Endodermal cell (in vitro differentiated cells): ENCODE results near the gene MUC13. TPM values are rescaled to one million over a fixed set of nuclear protein-coding genes. Genes with fewer than 3 reads are reported as not detected.

Experiments used
- DNase-seq: peaks from one replicate; pipeline ENCODE4 v3.0.0-alpha.2; 2017
- H3K27ac ChIP-seq: 2 replicates; pipeline ENCODE4 v1.5.1; 2013; ENCODE audit warnings: mild to moderate bottlenecking, low read depth, low read length, moderate library complexity
- H3K27me3 ChIP-seq: 2 replicates; pipeline ENCODE4 v1.6.1; 2013; ENCODE audit warnings: mild to moderate bottlenecking, low read length, moderate library complexity; ENCODE audit not compliant: insufficient read depth, control insufficient read depth, poor library complexity, severe bottlenecking
- H3K36me3 ChIP-seq: 2 replicates; pipeline ENCODE4 v1.7.0; 2013; ENCODE audit warnings: mild to moderate bottlenecking, low read length, moderate library complexity; ENCODE audit not compliant: control insufficient read depth, insufficient read depth
- H3K4me1 ChIP-seq: one replicate; pipeline ENCODE4 v1.7.0; 2013; ENCODE audit warnings: low read length; ENCODE audit not compliant: control insufficient read depth, insufficient read depth
- H3K4me3 ChIP-seq: 2 replicates; pipeline ENCODE4 v1.5.1; 2013; ENCODE audit warnings: mild to moderate bottlenecking, low read length, moderate library complexity
- H3K9ac ChIP-seq: 2 replicates; pipeline ENCODE4 v1.6.1; 2013; ENCODE audit warnings: mild to moderate bottlenecking, low read length, moderate library complexity; ENCODE audit not compliant: poor library complexity, severe bottlenecking; ENCODE audit errors: extremely low read depth
- H3K9me3 ChIP-seq: 2 replicates; pipeline ENCODE4 v1.6.1; 2013; ENCODE audit warnings: mild to moderate bottlenecking, low read length, moderate library complexity; ENCODE audit not compliant: control insufficient read depth
- H3K27ac Mint-ChIP-seq: 2 replicates; pipeline ENCODE4 v1.8.0; 2020; ENCODE audit warnings: mixed read lengths
- H3K27me3 Mint-ChIP-seq: 2 replicates; pipeline ENCODE4 v1.8.0; 2021; ENCODE audit warnings: mild to moderate bottlenecking, mixed read lengths; ENCODE audit not compliant: insufficient read depth
- H3K36me3 Mint-ChIP-seq: 2 replicates; pipeline ENCODE4 v1.8.0; 2020; ENCODE audit warnings: low read depth, mixed read lengths
- H3K4me1 Mint-ChIP-seq: 2 replicates; pipeline ENCODE4 v1.8.0; 2020; ENCODE audit warnings: mixed read lengths
- H3K4me3 Mint-ChIP-seq: 2 replicates; pipeline ENCODE4 v1.8.0; 2020; ENCODE audit warnings: mild to moderate bottlenecking, moderate library complexity, mixed read lengths
- H3K9me3 Mint-ChIP-seq: 2 replicates; pipeline ENCODE4 v1.8.0; 2020; ENCODE audit warnings: mild to moderate bottlenecking, mixed read lengths
- WGBS, 2 experiments: methylation state at CpG; one replicate each; pipeline versions ENCODE4 v1.1.5 to v1.1.7; 2013; ENCODE audit warnings: missing lambda C conversion rate in 2 of 2, mixed read lengths in 1 of 2; ENCODE audit not compliant: insufficient coverage in 1 of 2, insufficient read length in 1 of 2; 5-methylcytosine and 5-hydroxymethylcytosine counted together
- long read RNA-seq, 4 experiments: library from polyadenylated mRNA in 2 of 4; library from RNA in 1 of 4; library from capped mRNA in 1 of 4; stranded (forward) in 3 of 4; unstranded in 1 of 4; transcript quantifications; one replicate each; pipeline ENCODE4 v2.0.0, GENCODE V29; 2020 to 2021; ENCODE audit warnings: inconsistent platforms in 1 of 4
- polyA plus RNA-seq, 2 experiments: library from polyadenylated mRNA; stranded (reverse); fragments of 50-300 nt; gene quantifications; one replicate each; pipeline ENCODE4 v1.2.3, GENCODE V29; 2013
- total RNA-seq, 2 donors: library from RNA; stranded (reverse); fragmentation: NEBNext Ultra II Directional in 1 of 2; extraction: Animal tissue kit (Norgen Biotek cat#: 25700) in 1 of 2; gene quantifications; 2 replicates in 1 of 2; 3 replicates in 1 of 2; pipeline ENCODE4 v1.2.1, GENCODE V29; 2021
- TF ChIP-seq, protein P1 (sequence below): fragments of 200-600 bp; sonication (generic); conservative IDR thresholded peaks from 2 replicates; pipeline ENCODE4 v1.5.0; 2021; ENCODE audit warnings: antibody characterized with exemption, mild to moderate bottlenecking

Gene MUC13, protein sequence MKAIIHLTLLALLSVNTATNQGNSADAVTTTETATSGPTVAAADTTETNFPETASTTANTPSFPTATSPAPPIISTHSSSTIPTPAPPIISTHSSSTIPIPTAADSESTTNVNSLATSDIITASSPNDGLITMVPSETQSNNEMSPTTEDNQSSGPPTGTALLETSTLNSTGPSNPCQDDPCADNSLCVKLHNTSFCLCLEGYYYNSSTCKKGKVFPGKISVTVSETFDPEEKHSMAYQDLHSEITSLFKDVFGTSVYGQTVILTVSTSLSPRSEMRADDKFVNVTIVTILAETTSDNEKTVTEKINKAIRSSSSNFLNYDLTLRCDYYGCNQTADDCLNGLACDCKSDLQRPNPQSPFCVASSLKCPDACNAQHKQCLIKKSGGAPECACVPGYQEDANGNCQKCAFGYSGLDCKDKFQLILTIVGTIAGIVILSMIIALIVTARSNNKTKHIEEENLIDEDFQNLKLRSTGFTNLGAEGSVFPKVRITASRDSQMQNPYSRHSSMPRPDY
- total RNA-seq, result under 1 TPM in 1 of 2 donors, not detected in 1; 0.15 TPM
- not detected for polyA plus RNA-seq (2013, experiment 1 of 2)
- not detected for polyA plus RNA-seq (2013, experiment 2 of 2)
- long read RNA-seq, experiment 1, result 0 reads
- long read RNA-seq, experiment 2, result 0 reads
- long read RNA-seq, experiment 3, partial matches to known transcripts, result 2 of 2 reads
- long read RNA-seq, experiment 3, other reads (novel, unspliced or antisense), result 0 of 2 reads
- long read RNA-seq, experiment 4, result 0 reads

DNA sequence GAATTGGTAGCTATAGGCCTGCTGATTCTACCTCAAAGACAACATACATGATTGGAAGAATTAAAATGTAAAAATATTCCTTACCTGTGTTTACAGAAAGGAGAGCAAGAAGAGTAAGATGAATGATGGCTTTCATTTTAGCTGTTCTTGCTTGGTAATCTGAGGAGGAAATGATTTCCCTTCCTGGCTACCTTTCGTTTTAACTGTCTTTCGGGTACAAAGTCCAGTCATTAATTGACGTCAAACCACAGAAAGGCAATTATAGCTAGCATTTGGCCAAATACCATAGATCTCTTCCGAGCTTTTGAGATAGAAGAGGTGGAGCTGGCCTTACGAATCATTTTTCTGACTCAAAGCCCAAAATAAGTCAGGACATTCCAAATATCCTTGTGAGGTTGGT is at the start of gene MUC13:
MUC13 (minus strand) TSS at position 175 of the 400 bp plus-strand sequence; CDS start at position 136, 39 bp downstream.
- H3K36me3 ChIP-seq, result no peaks in the 10 kb centered on the region
- Mint-ChIP-seq H3K4me3 (no peak within 1 kb of the TSS), H3K4me1 (peaks cover 6% of the 10 kb centered on the region), H3K36me3 (no peaks in the 10 kb centered on the region), H3K27me3 (no peaks in the 10 kb centered on the region), H3K9me3 (no peaks in the 10 kb centered on the region), H3K27ac (no peak within 1 kb of the TSS)
- no peak within 1 kb of the TSS for H3K4me3 ChIP-seq
- no peaks in the 10 kb centered on the region for H3K4me1 ChIP-seq
- no peak for DNase-seq
- WGBS, 2 experiments, result 93 to 98% methylated on average over 5 of the region's 5 CpGs
- TF ChIP-seq, protein P1, sequence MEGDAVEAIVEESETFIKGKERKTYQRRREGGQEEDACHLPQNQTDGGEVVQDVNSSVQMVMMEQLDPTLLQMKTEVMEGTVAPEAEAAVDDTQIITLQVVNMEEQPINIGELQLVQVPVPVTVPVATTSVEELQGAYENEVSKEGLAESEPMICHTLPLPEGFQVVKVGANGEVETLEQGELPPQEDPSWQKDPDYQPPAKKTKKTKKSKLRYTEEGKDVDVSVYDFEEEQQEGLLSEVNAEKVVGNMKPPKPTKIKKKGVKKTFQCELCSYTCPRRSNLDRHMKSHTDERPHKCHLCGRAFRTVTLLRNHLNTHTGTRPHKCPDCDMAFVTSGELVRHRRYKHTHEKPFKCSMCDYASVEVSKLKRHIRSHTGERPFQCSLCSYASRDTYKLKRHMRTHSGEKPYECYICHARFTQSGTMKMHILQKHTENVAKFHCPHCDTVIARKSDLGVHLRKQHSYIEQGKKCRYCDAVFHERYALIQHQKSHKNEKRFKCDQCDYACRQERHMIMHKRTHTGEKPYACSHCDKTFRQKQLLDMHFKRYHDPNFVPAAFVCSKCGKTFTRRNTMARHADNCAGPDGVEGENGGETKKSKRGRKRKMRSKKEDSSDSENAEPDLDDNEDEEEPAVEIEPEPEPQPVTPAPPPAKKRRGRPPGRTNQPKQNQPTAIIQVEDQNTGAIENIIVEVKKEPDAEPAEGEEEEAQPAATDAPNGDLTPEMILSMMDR, result no peak
- no peaks in the 10 kb centered on the region for H3K27me3 ChIP-seq
- H3K9ac ChIP-seq, result no peak within 1 kb of the TSS
- peaks cover 5% of the 10 kb centered on the region for H3K9me3 ChIP-seq
- no peak within 1 kb of the TSS for H3K27ac ChIP-seq

DNA sequence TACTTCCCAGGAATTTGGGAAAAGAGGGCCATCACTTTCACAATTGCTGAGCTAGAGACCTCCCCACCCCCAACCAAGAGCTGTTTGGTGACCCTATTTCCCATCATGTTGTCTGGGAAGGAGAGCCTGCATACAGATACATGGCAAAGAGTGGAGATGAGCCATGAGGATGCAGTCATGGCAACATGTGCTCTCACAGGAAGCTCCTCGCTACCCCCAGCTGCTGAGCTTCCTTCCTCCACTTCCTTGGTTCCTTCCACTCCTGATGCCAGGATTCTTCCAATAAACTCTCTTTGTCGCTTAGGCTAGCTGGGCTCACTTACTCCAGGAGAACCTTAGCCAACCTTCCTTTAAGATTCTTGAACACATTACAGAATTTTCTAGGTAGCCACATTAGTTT is 48.3 kb upstream of the MUC13 start:
- no peak overlapping the region for H3K27ac Mint-ChIP-seq
- no peaks in the 10 kb centered on the region for H3K27me3 Mint-ChIP-seq
- 97 to 100% methylated on average over 2 of the region's 2 CpGs for WGBS, 2 experiments
- Histone ChIP-seq H3K4me1 (no peaks in the 10 kb centered on the region), H3K36me3 (peaks cover 36% of the 10 kb centered on the region), H3K27me3 (no peaks in the 10 kb centered on the region), H3K4me3 (no peak overlapping the region), H3K27ac (no peak overlapping the region), H3K9ac (no peak overlapping the region), H3K9me3 (no peaks in the 10 kb centered on the region)
- H3K9me3 Mint-ChIP-seq, result peaks cover 4% of the 10 kb centered on the region
- H3K4me1 Mint-ChIP-seq, result no peaks in the 10 kb centered on the region
- TF ChIP-seq, protein P1, result no peak
- peaks cover 29% of the 10 kb centered on the region for H3K36me3 Mint-ChIP-seq
- DNase-seq, result no peak
- H3K4me3 Mint-ChIP-seq, result no peak overlapping the region

DNA sequence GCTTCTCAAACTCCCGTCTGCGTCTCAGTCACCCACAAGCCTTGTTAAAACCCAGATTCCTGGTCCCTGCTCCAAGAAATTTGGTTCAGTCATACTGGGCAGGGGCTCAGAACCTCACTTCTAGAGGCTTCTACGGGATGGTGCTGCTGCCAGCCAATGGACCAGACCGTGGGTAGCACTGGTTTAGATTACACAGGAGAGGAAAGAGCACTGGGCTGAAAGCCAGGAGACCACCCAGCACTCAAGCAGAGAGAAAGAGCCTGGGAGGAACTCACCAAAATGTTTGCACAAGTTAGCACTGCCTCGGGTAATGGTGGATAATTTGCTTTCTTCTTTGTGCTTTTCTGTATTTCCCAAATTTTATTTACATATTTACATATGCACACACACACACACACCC is 46.9 kb upstream of the MUC13 start:
- Histone ChIP-seq H3K9ac (no peak overlapping the region), H3K36me3 (peaks cover 50% of the 10 kb centered on the region), H3K4me3 (no peak overlapping the region), H3K27ac (no peak overlapping the region), H3K4me1 (no peaks in the 10 kb centered on the region), H3K9me3 (peaks cover 6% of the 10 kb centered on the region), H3K27me3 (no peaks in the 10 kb centered on the region)
- Mint-ChIP-seq H3K27ac (no peak overlapping the region), H3K4me1 (no peaks in the 10 kb centered on the region), H3K9me3 (peaks cover 14% of the 10 kb centered on the region), H3K36me3 (peaks cover 42% of the 10 kb centered on the region), H3K4me3 (no peak overlapping the region), H3K27me3 (no peaks in the 10 kb centered on the region)
- DNase-seq, result no peak
- WGBS, 2 experiments, result 97% methylated on average over 4 to 5 of the region's 5 CpGs
- TF ChIP-seq, protein P1, result no peak
